Neural progenitor cell (in vitro differentiated cells): ENCODE data around the gene PARD3B. TPM values are rescaled to one million over a fixed set of nuclear protein-coding genes. Genes with fewer than 3 reads are reported as not detected.

Experiments
- DNase-seq: peaks from one replicate; pipeline ENCODE4 v3.0.0-alpha.2; 2016; ENCODE audit warnings: low spot score
- H2AFZ ChIP-seq: fragments of 200-600 bp; sonication (generic); replicated peaks from 2 replicates; pipeline ENCODE4 v1.6.1; 2016; ENCODE audit warnings: antibody characterized with exemption
- H3F3A ChIP-seq: fragments of 200-600 bp; sonication (generic); 2 replicates; pipeline ENCODE4 v1.6.1; 2016; ENCODE audit warnings: antibody characterized with exemption, low read depth
- H3K27ac ChIP-seq: fragments of 200-600 bp; sonication (generic); 2 replicates; pipeline ENCODE4 v1.5.1; 2016; ENCODE audit warnings: mild to moderate bottlenecking
- H3K27me3 ChIP-seq: fragments of 200-600 bp; sonication (generic); 2 replicates; pipeline ENCODE4 v1.6.1; 2016; ENCODE audit warnings: mild to moderate bottlenecking, moderate library complexity
- H3K36me3 ChIP-seq: fragments of 200-600 bp; sonication (generic); 2 replicates; pipeline ENCODE4 v1.5.1; 2016
- H3K4me1 ChIP-seq: fragments of 200-600 bp; sonication (generic); 2 replicates; pipeline ENCODE4 v1.6.1; 2016; ENCODE audit warnings: mixed run types
- H3K4me2 ChIP-seq: fragments of 200-600 bp; sonication (generic); 2 replicates; pipeline ENCODE4 v1.6.1; 2016
- H3K4me3 ChIP-seq: fragments of 200-600 bp; sonication (generic); 2 replicates; pipeline ENCODE4 v1.5.1; 2016
- H3K79me2 ChIP-seq: fragments of 200-600 bp; sonication (generic); 2 replicates; pipeline ENCODE4 v1.6.1; 2016; ENCODE audit warnings: low read depth
- H3K9ac ChIP-seq: fragments of 200-600 bp; sonication (generic); 2 replicates; pipeline ENCODE4 v1.6.1; 2016
- H3K9me3 ChIP-seq: fragments of 200-600 bp; sonication (generic); 2 replicates; pipeline ENCODE4 v1.5.1; 2016; ENCODE audit warnings: low read depth
- H4K20me1 ChIP-seq: fragments of 200-600 bp; sonication (generic); 2 replicates; pipeline ENCODE4 v1.6.1; 2016; ENCODE audit warnings: low read depth
- H3K27ac Mint-ChIP-seq: 3 replicates; pipeline ENCODE4 v1.8.0; 2021; ENCODE audit warnings: mixed read lengths
- H3K27me3 Mint-ChIP-seq: 2 replicates; pipeline ENCODE4 v1.8.0; 2022; ENCODE audit warnings: low read depth, mild to moderate bottlenecking, inconsistent platforms, moderate library complexity, mixed read lengths; ENCODE audit not compliant: insufficient read depth
- H3K36me3 Mint-ChIP-seq: 3 replicates; pipeline ENCODE4 v1.8.0; 2021; ENCODE audit warnings: mixed read lengths
- H3K4me1 Mint-ChIP-seq: 3 replicates; pipeline ENCODE4 v1.8.0; 2021; ENCODE audit warnings: mixed read lengths
- H3K4me3 Mint-ChIP-seq: 3 replicates; pipeline ENCODE4 v1.8.0; 2021; ENCODE audit warnings: mild to moderate bottlenecking, moderate library complexity, mixed read lengths
- H3K9me3 Mint-ChIP-seq: 3 replicates; pipeline ENCODE4 v1.8.0; 2020; ENCODE audit warnings: mixed read lengths
- EZH2 ChIP-seq: fragments of 200-600 bp; sonication (generic); IDR thresholded peaks from 2 replicates; pipeline ENCODE4 v1.6.1; 2017; ENCODE audit warnings: antibody characterized with exemption, mild to moderate bottlenecking, moderate library complexity
- EZH2phosphoT487 ChIP-seq: fragments of 200-600 bp; sonication (generic); IDR thresholded peaks from 2 replicates; pipeline ENCODE4 v1.6.1; 2017; ENCODE audit warnings: antibody characterized with exemption
- total RNA-seq: library from RNA; depleted of rRNA; stranded (reverse); fragments of >200 nt; gene quantifications from 2 replicates; pipeline ENCODE4 v1.2.3, GENCODE V29; 2015; ENCODE audit warnings: low replicate concordance
- TF ChIP-seq, protein P1 (sequence below): fragments of 200-600 bp; sonication (generic); IDR thresholded peaks from 2 replicates; pipeline ENCODE4 v1.5.1; 2017; ENCODE audit warnings: antibody characterized with exemption, mild to moderate bottlenecking

The PARD3B gene
- total RNA-seq, 1 donor from 2014 or later, result 8.4 TPM

DNA sequence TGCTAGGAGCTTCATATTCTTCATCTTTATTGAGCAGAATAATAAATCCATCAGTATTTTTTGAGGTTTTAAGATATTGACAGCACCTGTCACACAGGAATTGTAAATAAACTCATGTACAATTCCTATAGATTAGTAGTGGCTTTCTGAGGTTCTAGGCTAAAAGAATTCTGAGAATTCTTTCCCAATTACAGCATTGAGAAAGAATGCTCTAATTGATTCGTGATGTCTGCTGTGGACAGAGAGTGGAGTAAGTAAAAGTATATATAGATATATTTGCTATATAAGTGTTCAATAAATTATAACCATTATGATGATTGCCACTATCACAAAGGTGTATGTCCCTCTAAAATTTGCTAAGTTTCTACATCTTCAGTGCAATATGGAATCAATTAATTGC is 950.5 kb downstream of the PARD3B start:
- no peak overlapping the region for H3K4me2 ChIP-seq
- Mint-ChIP-seq H3K9me3 (peaks cover 7% of the 10 kb centered on the region), H3K27ac (no peak overlapping the region), H3K4me3 (no peak overlapping the region), H3K27me3 (no peaks in the 10 kb centered on the region), H3K4me1 (peaks cover 17% of the 10 kb centered on the region), H3K36me3 (peaks cover 6% of the 10 kb centered on the region)
- H3K4me3 ChIP-seq, result no peak overlapping the region
- H3K36me3 ChIP-seq, result no peaks in the 10 kb centered on the region
- no peak overlapping the region for H2AFZ ChIP-seq
- peaks cover 12% of the 10 kb centered on the region for H3K4me1 ChIP-seq
- H3F3A ChIP-seq, result peaks cover 3% of the 10 kb centered on the region
- DNase-seq, result no peak
- TF ChIP-seq EZH2, result no peak
- TF ChIP-seq EZH2phosphoT487, result no peak
- TF ChIP-seq, protein P1, sequence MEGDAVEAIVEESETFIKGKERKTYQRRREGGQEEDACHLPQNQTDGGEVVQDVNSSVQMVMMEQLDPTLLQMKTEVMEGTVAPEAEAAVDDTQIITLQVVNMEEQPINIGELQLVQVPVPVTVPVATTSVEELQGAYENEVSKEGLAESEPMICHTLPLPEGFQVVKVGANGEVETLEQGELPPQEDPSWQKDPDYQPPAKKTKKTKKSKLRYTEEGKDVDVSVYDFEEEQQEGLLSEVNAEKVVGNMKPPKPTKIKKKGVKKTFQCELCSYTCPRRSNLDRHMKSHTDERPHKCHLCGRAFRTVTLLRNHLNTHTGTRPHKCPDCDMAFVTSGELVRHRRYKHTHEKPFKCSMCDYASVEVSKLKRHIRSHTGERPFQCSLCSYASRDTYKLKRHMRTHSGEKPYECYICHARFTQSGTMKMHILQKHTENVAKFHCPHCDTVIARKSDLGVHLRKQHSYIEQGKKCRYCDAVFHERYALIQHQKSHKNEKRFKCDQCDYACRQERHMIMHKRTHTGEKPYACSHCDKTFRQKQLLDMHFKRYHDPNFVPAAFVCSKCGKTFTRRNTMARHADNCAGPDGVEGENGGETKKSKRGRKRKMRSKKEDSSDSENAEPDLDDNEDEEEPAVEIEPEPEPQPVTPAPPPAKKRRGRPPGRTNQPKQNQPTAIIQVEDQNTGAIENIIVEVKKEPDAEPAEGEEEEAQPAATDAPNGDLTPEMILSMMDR, result no peak
- H3K9ac ChIP-seq, result no peak overlapping the region
- H3K27ac ChIP-seq, result no peak overlapping the region
- H3K79me2 ChIP-seq, result no peaks in the 10 kb centered on the region
- H4K20me1 ChIP-seq, result no peaks in the 10 kb centered on the region
- no peaks in the 10 kb centered on the region for H3K9me3 ChIP-seq
- H3K27me3 ChIP-seq, result no peaks in the 10 kb centered on the region

DNA sequence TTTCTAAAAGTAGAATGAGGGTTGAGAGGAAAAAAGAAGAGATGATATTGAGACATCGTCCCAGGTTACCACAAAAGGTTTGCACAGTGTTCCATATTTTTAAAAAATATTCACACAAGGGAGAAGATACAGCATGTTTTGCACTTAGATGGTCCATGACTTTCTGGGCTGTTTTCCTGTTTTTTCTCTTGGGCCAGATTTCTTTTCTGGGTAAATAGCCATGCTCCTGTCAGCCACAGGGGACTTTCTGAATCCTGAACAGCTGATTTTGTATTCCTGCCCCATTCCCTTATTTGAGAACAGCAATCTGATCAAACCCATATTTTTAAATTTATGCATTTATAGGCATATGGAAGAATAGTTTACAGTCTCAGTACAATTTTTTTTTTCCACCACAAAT is 951.1 kb downstream of the PARD3B start:
- Histone ChIP-seq H3K4me3 (no peak overlapping the region), H3K27me3 (no peaks in the 10 kb centered on the region), H3K79me2 (no peaks in the 10 kb centered on the region), H3K9me3 (no peaks in the 10 kb centered on the region), H3F3A (peaks cover 3% of the 10 kb centered on the region), H3K36me3 (no peaks in the 10 kb centered on the region), H3K4me1 (peaks cover 12% of the 10 kb centered on the region), H2AFZ (no peak overlapping the region), H3K4me2 (no peak overlapping the region), H4K20me1 (no peaks in the 10 kb centered on the region), H3K27ac (no peak overlapping the region), H3K9ac (no peak overlapping the region)
- Mint-ChIP-seq H3K9me3 (peaks cover 5% of the 10 kb centered on the region), H3K4me3 (no peak overlapping the region), H3K27me3 (no peaks in the 10 kb centered on the region), H3K27ac (no peak overlapping the region), H3K36me3 (peaks cover 6% of the 10 kb centered on the region), H3K4me1 (peaks cover 17% of the 10 kb centered on the region)
- TF ChIP-seq EZH2phosphoT487 (no peak), EZH2 (no peak)
- TF ChIP-seq, protein P1, result no peak
- DNase-seq, result no peak

DNA sequence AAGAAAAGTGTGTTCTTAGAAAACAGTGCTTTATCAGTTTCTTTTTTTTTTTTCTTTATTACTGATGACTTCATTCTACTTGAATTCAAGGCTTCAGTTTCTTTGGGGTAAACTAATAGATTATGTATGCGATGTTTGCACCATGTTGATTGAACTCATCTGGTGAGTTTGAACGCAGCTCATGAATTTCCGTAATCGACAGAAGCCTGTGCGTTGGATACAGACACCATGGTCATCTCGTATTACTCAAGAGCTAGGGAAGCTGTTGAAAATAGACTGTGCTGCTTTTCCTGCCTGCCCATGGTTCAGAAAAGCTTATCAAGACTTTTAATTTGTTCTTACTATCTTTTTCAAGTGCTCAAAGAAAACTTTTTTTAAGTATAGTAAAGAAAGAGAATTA is 951.5 kb downstream of the PARD3B start:
- no peak for TF ChIP-seq EZH2phosphoT487
- TF ChIP-seq EZH2, result no peak
- TF ChIP-seq, protein P1, result no peak
- Mint-ChIP-seq H3K36me3 (peaks cover 10% of the 10 kb centered on the region), H3K4me1 (peaks cover 14% of the 10 kb centered on the region), H3K4me3 (no peak overlapping the region), H3K9me3 (peaks cover 2% of the 10 kb centered on the region), H3K27ac (no peak overlapping the region), H3K27me3 (no peaks in the 10 kb centered on the region)
- DNase-seq, result no peak
- peaks cover 11% of the 10 kb centered on the region for H3K4me1 ChIP-seq
- H3K27me3 ChIP-seq, result no peaks in the 10 kb centered on the region
- no peak overlapping the region for H3K27ac ChIP-seq
- no peaks in the 10 kb centered on the region for H3K79me2 ChIP-seq
- no peak overlapping the region for H2AFZ ChIP-seq
- H3K4me2 ChIP-seq, result no peak overlapping the region
- H3K36me3 ChIP-seq, result no peaks in the 10 kb centered on the region
- peaks cover 3% of the 10 kb centered on the region for H3F3A ChIP-seq
- H3K9me3 ChIP-seq, result no peaks in the 10 kb centered on the region
- H4K20me1 ChIP-seq, result no peaks in the 10 kb centered on the region
- H3K9ac ChIP-seq, result no peak overlapping the region
- no peak overlapping the region for H3K4me3 ChIP-seq
